ENCODE results near the gene KRTCAP3.
"Not testable (repeated sequence)": the region's sequence is repeated elsewhere in the genome, so short reads cannot be mapped to it uniquely, and the experiment has no call there.

Gene KRTCAP3, protein sequence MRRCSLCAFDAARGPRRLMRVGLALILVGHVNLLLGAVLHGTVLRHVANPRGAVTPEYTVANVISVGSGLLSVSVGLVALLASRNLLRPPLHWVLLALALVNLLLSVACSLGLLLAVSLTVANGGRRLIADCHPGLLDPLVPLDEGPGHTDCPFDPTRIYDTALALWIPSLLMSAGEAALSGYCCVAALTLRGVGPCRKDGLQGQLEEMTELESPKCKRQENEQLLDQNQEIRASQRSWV

GRCh38 chr2:27441958-27442919 is at the start of gene KRTCAP3:
KRTCAP3 (plus strand) TSS chr2:27442381; CDS start chr2:27442413, 32 bp downstream.
- no peak for DNase-seq

GRCh38 chr2:27393225-27393624 is 49.0 kb upstream of the KRTCAP3 start:
- no peak for DNase-seq

DNA sequence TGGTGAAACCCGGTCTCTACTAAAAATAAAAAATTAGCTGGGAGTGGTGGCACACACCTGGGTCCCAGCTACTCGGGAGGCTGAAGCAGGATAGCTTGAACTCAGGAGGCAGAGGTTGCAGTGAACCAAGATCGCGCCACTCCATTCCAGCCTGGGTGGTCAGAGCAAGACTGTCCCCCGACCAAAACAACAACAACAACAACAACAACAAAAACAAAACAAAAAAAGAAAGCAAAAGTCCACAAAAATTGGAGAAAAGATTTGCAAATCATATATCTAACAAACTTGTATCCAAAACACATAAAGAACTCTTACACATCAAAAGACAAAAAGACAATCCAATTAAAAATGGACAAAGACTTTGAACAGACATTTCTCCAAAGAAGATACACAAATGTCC is 43.2 kb upstream of the KRTCAP3 start:
- DNase-seq = no peak

GRCh38 chr2:27400348-27401135 is 41.6 kb upstream of the KRTCAP3 start:
- DNase-seq = no peak

GRCh38 chr2:27407798-27408491 is 34.2 kb upstream of the KRTCAP3 start:
- DNase-seq = peak; percentile 18 to 78

GRCh38 chr2:27408601-27409320 is 33.4 kb upstream of the KRTCAP3 start:
- peak in 1 of 2 experiments; percentile 69 for DNase-seq

- DNase-seq = peak; percentile 88 to 96
Measured at GRCh38 chr2:27409321-27410073, 32.7 kb upstream of the KRTCAP3 start, which contains the start of gene PPM1G. PPM1G (minus strand) TSS chr2:27409591; CDS start chr2:27409422, 169 bp downstream.

GRCh38 chr2:27412419-27413152 is 29.6 kb upstream of the KRTCAP3 start:
- DNase-seq = no peak

GRCh38 chr2:27416151-27416550 is 26.0 kb upstream of the KRTCAP3 start:
- DNase-seq = no peak

DNA sequence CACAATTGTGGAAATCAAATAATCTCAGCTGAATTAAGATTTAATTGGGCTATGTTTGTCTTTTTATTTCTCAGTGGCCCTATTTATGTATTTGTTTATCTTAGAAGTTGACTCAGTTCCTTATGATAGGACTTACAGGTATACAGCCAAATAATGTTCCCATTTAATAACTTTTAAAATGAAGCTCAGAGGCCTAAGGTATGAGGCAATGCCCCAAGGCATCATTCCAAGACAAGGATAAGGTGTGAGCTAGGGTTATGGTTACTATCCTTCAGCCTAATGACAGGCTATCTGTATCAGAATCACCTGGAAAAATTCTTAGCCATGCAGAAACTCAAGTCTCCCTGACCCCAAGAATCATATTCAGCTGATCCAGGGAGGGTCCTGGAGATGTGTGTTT is 21.2 kb upstream of the KRTCAP3 start:
- DNase-seq = no peak

DNA sequence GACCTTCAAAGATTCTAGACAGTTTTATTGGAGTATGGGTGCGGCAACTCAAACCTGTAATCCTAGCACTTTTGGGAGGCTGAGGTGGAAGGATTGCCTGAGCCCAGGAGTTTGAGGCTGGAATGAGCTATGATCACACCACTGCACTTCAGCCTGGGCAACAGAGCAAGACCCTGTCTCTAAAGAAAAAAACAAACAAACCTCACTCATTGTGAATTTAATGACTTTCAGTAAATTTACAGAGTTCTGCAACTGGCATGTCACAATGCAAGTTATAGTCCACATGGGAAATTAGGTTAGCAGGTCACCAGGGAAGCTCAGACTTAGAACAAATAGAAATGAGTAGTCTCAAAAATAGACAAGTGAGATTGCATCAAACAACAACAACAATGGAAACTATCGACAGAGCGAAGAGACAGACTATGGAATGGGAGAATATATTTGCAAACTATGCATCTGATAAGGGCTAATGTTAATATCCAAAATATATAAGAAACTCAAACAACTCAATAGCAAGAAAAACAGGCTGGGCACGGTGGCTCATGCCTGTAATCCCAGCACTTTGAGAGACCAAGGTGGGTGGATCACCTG is 20.4 kb upstream of the KRTCAP3 start:
- DNase-seq = no peak

GRCh38 chr2:27422958-27423357 is 19.2 kb upstream of the KRTCAP3 start:
- no peak for DNase-seq

- not testable (repeated sequence) for DNase-seq
Measured at GRCh38 chr2:27425039-27425438, 17.1 kb upstream of the KRTCAP3 start.

GRCh38 chr2:27427863-27428212 is 14.3 kb upstream of the KRTCAP3 start:
- DNase-seq = no peak

DNA sequence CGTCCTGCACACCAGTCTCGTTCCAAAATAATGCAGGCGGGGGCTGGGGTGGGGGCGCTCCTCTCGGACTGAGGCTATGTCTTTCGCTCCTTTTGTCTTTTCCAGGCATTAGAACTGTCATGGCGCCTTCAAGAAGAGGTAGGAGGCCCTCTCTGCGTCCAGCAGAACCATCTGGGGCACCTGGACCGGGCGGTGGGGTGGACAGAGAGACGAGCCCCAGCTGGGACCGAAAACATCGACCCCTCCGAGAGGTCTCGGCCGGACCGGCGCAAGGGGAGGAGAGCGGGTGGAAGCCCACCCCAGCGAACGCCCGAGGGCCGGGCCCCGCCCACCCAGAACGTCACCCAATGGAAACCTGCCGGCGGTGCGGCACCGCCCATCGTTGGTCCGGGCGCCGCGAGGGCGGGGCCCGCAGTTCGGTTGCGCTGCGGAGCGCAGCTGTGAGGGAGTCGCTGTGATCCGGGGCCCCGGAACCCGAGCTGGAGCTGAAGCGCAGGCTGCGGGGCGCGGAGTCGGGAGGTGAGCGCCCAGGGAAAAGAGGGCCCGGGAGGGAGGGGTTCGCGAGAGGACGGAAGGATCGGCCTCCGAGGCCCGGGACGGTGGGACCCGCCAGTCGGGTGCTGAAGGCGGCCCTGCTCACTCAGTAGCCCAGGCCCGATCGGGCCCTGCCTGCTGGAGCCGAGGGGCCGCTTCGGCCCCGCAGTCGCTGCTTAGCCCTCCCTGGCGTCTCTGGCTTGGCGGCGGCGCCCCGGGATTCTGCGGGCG is 13.8 kb upstream of the KRTCAP3 start, which contains the start of gene NRBP1:
TSS of gene NRBP1 (plus strand) at position 419 of the 765 bp plus-strand sequence. CDS start 4,643 bp downstream, outside the sequence.
- peak; percentile 76 to 91 for DNase-seq

- peak; percentile 54 to 89 for DNase-seq
Measured at GRCh38 chr2:27428978-27429541, 13.1 kb upstream of the KRTCAP3 start.

DNA sequence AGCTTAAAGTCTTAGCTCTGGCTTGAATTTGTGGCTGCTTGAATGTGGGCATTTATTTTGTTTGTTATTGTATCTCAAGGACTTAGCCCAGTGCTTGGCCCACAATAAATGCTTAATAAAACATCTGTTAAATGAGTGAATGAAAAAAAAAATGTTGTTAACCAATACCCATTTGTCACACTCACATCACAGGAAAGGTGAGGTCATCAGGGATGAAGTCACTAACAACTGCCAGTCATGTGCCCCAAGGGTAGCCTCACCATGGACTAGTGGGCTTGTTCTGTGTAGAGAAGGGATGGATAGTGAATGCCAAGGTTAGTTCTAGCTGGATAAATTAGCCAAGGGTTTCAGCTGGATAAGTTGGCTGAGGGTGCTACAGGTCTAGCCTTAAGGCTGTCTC is 10.8 kb upstream of the KRTCAP3 start:
- DNase-seq = peak; percentile 20 to 21

- DNase-seq = no peak
Measured at GRCh38 chr2:27435628-27436027, 6.6 kb upstream of the KRTCAP3 start.

Measured in SW 1271 (cell line).